Stimulated activated CD8-positive, alpha-beta memory T cell treated with anti-CD3 and anti-CD28 coated beads, Interleukin-4, amount 100 ng/mL, for 1 hour (primary cell): ENCODE results near the gene NCOA4.
A peak's percentile ranks its signal among the peaks of the same experiment; 100 is the strongest.
"Not testable (repeated sequence)": the region's sequence is repeated elsewhere in the genome, so short reads cannot be mapped to it uniquely, and the experiment has no call there.

Experiments used
- DNase-seq, 2 donors: peaks; one replicate each; pipeline ENCODE4 v3.0.0-alpha.2; 2020; ENCODE audit warnings: low read depth in 2 of 2, low spot score in 1 of 2

The NCOA4 gene

DNA sequence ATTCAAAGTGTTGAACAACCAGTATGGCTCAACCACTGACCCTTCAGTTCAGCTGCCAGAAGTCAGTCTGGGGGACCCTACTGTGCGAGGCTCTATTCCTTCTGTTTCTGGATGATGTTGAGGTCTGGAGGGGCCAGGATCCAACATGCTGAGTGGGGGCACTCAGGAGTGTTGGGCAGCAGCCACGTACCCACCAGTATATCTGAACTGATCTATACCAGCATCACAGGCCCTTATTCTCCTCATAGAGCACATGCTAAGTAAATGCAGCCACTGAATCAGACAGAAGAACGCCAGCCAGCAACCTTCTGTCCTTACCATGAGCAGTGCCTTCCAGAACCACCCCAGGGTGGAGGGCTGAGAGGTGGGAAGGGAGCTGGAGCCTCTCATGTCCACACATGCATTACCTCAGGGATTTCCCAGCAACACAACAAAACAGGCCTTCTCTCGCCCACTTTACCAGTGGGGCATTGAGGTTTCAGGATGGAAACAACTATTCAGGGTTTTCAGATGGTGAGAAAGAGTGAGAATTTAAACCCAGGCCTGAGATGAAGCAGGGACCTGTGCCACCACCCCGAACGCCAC, 22.5 kb upstream of the NCOA4 start:
- no peak for DNase-seq

DNA sequence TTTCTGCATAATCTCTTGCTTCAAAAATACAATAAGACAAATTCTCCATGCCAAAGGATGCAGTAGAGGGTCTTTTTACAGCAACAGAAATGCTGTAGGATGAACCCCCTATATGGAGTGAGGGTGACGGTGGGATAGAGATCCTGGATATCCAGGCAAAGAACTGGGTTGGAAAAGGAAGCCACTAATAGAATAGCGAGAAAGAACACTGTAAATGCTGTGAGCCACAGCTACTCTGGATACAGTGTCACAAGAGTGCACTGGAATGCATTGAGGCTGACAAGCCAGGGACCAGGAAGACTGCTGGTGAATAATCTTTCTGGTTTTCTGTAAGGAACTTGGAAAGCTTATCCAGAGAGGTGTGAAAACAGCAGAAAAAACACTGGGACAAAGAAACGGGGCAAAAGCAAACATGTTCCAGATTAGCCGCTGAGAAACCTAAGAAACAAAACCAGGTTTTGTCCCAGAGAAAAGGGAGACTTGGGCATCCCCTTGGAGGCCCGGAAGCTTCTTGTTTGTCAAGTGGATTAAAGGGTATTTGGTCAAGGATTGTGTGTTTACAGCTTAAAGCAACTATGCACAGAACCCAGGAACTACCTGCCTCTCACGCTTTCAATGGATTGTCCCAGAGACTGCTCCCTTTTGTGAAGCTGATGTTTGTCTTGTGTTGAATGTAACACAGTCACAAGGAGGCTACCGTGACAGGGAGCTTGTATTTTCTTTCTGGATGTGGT, 21.8 kb upstream of the NCOA4 start:
- no peak for DNase-seq

DNA sequence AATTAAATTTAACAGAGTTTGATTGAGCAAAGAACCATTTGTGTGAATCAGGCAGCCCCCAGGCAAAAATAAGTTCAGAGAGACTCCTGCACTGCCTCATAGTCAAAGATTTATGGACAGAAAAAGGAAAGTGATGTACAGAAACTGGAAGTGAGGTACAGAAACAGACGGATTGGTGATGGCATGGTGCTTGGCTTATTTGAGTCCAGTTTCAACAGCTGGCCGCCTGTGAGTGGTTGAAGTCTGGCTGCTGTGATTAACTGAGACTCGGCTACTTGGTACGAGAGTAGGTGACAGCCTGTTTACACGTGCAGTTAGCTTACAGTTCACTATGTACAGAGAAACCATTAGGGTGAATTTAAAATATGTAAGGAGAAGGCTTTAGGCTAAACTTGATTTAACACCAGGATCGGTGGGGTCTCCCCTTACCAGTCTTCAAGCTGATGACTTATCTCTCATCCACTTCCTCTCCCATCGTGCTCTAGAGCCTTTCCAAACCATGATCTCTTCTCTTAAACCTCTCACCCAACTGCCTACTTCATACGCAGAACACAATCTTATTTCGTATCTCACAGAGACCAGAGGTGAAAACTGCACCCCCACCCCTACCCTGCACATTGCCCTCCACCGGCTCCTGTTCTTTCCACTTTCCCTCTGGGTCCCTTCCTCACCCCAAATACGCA, 20.7 kb upstream of the NCOA4 start:
- no peak for DNase-seq

- DNase-seq, result not testable (repeated sequence)
Measured at GRCh38 chr10:46049497-46049831, 19.0 kb upstream of the NCOA4 start.

GRCh38 chr10:46048152-46048551, 17.7 kb upstream of the NCOA4 start:
- DNase-seq, result no peak

DNA sequence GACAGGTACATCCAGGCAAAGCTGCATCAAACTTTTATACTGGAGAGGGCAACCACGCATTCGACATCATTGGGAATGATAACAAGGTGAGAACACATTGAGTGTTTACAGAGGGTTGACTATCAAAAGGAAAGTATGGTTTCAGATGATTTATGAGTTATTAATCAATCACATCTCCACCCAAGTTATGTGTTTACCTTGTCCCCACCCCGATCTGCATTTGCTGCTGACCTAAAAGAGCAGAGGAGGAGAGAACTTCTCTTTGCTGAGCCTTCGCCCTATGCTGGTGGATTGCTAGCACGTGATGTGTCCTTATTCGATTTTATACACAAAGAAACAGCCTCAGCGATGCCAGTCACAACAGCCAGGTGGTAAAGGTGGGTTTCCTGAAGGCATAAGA, 15.8 kb upstream of the NCOA4 start, which contains the start of gene MSMB:
Gene MSMB, minus strand, starts transcription at position 9 of the 400 bp plus-strand sequence. CDS start 32 bp downstream, outside the sequence.
- no peak for DNase-seq

DNA sequence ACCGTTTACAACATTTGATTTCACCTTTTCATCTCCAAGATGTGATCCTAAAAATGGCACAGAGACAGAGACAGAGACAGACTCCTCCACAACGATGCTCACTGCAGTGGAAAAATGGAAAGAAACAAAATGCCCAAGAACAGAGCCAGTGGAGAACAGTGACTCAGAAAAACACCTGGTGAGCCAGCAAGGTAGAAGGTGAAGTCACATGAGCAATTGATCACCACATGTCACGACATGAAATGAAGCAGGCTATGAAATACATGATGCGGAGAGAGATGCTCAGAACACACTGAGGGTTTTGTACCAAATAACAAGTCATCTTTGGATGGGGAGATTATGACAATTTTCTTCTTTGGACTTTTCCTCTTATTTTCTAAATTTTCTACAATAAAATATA, 12.1 kb upstream of the NCOA4 start:
- DNase-seq, result no peak

DNA sequence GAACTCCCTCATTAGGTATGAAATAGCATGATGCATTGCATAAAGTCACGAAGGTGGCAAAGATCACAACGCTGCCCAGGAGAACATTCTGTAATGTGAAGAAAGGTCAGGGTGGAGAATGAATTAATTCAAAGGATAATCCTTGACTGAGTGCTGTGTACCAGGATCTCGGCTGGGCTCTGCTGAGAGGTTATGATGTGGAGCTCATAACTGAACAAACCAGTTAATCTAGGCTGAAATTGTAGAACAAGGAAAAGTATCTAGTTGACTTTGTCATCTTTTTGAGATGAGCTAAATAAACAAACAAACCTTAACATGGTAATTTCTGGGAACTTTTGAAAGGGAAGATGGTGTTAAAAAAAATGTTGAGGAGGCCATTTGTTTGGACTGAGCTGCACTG, 9.6 kb upstream of the NCOA4 start:
- DNase-seq, result no peak

- DNase-seq, result no peak
Measured at GRCh38 chr10:46037107-46037825, 6.8 kb upstream of the NCOA4 start.

DNA sequence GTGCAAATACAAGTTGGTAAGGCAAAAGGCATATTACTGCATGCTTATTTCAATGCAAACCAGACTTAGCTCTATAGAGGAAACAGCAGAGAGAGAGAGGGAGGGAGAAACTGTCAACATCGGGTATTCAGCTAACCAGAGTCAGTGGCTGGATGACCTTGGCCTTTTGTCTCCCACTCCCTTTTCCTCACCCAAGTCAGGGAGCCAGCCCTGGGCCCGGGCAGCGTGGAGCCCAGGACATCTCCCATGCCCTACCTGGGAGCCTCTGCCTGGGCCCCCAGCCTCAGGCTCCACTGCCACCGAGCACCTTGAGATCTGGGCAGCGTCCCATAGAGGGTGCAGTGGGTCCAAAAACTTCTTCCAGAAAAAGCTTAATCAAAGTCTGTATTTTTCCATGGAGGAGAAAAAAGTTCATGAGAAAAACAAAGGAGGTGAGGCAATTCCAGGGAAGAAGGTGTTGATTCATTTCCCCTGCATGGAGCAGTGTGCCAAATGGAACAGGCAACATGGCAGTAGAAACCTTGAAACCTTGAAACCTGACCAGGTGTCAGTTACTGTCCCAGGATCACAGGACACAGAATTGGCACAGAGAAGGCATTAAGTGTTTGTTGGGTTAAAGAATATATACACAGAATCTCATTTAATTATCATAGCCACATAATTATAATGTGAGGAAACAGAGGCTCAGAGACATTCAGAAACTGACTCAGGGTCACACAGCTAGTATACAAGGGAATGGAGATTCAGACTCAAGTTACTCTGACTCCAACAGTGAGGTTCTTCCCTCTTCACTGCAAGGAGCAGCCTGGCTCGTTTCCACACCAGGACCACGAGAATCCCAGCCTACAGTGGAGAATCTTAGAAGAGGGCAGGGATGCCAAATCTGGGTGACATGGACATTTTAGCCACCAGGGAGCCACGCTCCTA, 5.8 kb upstream of the NCOA4 start:
- DNase-seq, result no peak

DNA sequence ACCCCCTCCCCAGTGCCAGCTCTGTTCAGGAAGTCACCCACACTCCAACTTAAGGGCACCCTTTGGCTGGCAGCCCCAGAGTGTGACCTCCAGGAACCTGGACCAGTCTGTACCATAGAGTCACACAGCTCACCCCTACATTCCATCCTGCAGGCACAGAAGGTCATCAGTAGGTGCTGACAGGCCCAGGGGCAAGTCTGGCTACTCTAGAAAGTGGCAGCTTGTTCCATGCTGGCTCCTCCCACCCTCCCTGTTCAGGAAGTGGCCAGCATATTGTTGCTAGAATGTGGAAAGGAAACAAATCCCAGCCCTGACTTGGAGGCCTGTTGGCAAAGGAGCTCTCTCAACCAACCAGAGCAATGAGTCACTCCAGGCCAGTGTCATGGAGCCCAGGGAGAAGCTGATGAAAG, 3.2 kb upstream of the NCOA4 start:
- DNase-seq, result no peak

- DNase-seq, result no peak
Measured at GRCh38 chr10:46031648-46032532, 1.5 kb upstream of the NCOA4 start.

GRCh38 chr10:46029461-46030030, 877 bp downstream of the NCOA4 start:
- DNase-seq, result no peak

DNA sequence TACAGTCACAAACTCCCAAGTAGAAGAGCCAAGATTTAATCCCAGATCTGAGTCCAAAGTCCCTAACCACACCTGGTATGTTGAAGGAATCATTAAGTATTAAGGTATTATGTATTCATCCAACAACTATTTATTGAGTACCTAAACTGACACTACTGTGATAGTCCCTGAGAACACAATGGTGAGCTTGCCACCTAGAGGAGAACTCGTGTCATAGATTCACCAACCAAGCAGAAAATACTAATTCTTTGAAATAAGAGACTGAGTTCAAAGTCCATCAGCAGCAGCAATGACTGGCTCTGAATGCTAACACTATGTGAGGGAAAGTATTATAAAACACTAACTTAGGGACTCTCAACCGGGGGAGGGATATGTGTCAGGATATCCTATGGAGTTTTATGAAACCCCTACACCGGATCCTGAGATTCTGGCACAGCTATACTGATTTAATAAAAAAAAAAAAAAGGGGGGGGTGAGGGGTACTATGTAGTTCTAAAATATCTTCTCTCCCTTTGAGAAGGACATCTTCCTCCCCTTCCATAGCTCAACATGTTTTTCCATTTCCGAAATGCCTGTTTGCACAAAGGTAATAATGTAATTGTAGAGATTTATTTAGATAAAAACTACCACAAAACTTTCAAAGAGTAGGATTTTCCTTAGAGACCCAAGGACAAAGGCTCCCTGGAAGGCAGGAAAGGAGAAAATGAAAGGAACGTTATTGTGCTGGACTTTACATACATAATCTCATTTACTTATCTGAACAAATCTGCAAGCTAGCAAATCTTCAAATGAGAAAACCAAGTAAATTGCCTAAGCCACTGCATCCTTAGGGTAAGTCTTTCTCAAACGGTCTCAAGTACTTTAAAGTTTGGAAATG, 1.6 kb downstream of the NCOA4 start:
- DNase-seq, result no peak

DNA sequence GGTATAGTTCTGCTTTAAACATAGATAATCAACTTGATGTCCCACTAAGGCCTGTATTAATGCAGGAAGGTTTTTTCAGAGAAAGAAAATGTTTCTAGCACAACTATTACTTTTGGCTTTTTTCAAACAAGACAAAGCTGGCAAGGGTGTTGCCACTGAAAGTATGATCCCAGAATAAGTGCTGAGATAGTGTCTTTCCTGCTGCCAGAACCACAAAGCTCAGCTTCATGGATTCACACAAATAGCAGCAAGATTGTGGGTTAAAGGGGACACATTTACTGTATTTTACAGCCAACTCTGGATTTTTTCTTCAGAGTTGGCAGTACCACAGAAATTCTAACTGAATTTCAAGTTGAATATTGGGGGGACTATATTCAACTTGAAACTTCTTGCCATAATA, 4.3 kb downstream of the NCOA4 start:
- no peak for DNase-seq

DNA sequence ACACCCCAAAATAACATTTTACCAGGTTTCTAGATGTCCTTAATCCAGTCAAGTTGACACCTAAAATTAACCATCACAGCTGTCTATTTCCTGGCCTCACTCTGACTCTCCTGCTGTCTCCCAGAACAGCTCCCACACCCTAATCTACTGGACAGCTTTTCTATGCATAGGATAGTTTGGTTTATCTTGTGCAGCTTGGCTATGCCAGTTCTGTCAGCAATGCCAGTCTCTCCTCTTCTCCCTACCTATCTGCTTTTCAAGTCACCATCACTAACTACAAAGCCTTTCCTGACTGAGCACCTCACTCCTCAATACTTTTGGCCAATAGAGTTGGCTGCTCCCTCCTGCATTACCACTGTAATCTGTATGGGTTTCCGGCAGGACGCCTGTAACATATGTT, 5.0 kb downstream of the NCOA4 start:
- no peak for DNase-seq

DNA sequence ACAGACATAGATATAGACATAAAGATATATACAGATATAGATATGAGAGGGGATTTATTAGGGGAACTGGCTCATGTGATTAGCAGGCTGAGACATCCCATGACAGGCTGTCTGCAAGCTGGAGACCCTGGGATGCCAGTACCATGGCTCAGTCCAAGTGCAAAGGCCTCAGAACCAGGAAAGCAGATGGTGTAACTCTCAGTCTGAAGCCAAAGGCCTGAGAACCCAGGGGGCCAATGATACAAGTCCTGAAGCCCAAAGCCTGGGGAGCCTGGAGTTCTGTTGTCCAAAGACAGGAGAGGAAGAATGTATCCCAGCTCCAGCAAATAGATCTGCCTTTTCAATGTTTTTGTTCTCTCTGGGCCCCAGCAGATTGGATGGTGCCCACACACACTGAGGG, 5.5 kb downstream of the NCOA4 start:
- DNase-seq, result no peak

GRCh38 chr10:46022978-46023702, 7.3 kb downstream of the NCOA4 start:
- DNase-seq, result peak; percentile 36 to 64
